HAP-1 (cell line): ENCODE measurements around the gene MVB12A.

Experiments
- DNase-seq, 2 experiments: peaks; one replicate each; pipeline ENCODE4 v3.0.0-alpha.2; 2016 to 2020; ENCODE audit warnings: low spot score in 2 of 2
- H3K27me3 ChIP-seq: fragments of 250-450 bp; sonication (Bioruptor Pico); 2 replicates; pipeline ENCODE4 v1.5.1; 2020; ENCODE audit warnings: low read depth, mild to moderate bottlenecking, moderate library complexity
- H3K36me3 ChIP-seq: fragments of 250-450 bp; sonication (Bioruptor Pico); replicated peaks from 2 replicates; pipeline ENCODE4 v1.5.1; 2020; ENCODE audit warnings: mild to moderate bottlenecking
- H3K4me1 ChIP-seq: fragments of 250-450 bp; sonication (Bioruptor Pico); 2 replicates; pipeline ENCODE4 v1.5.1; 2020; ENCODE audit warnings: mild to moderate bottlenecking
- H3K4me3 ChIP-seq: fragments of 250-450 bp; sonication (Bioruptor Pico); 2 replicates; pipeline ENCODE4 v1.5.1; 2020; ENCODE audit warnings: mild to moderate bottlenecking, moderate library complexity
- H3K9me3 ChIP-seq: fragments of 250-450 bp; sonication (Bioruptor Pico); 2 replicates; pipeline ENCODE4 v1.5.1; 2020; ENCODE audit warnings: mild to moderate bottlenecking, moderate library complexity
- in situ Hi-C: fragments of 300-500 bp; cut with MboI; formaldehyde crosslinking; loops from 3 replicates; pipeline ENCODE4 v1.14.3; 2020; ENCODE audit warnings: low sequenced_read_pairs, inconsistent platforms, mixed read lengths

The MVB12A gene

GRCh38 chr19:17419621-17420474 lies at the start of gene MVB12A:
MVB12A (plus strand) TSS chr19:17420047; CDS start chr19:17420136, 89 bp downstream.
- in situ Hi-C loops, result no loop called here
- Histone ChIP-seq H3K27me3 (no peaks in the 10 kb centered on the region), H3K4me3 (peak within 1 kb of the TSS; percentile 63), H3K4me1 (peaks cover 13% of the 10 kb centered on the region), H3K9me3 (no peaks in the 10 kb centered on the region; the same call in 1 of the 2 replicates), H3K36me3 (peaks cover 3% of the 10 kb centered on the region; the same call in 1 of the 2 replicates)
- peak; percentile 98 for DNase-seq

- H3K4me3 ChIP-seq, result no peak within 1 kb of the TSS
- H3K36me3 ChIP-seq, result no peaks in the 10 kb centered on the region
- no peaks in the 10 kb centered on the region; the same call in 1 of the 2 replicates for H3K9me3 ChIP-seq
- in situ Hi-C loops, result no loop called here
- DNase-seq, result no peak
- no peaks in the 10 kb centered on the region for H3K4me1 ChIP-seq
- no peaks in the 10 kb centered on the region for H3K27me3 ChIP-seq
These were observed 42.8 kb upstream of the MVB12A start, which contains the start of gene PLVAP for GRCh38 chr19:17376935-17377600. PLVAP (minus strand) TSS chr19:17377342; CDS start chr19:17377288, 54 bp downstream.

GRCh38 chr19:17378271-17378670 lies 41.6 kb upstream of the MVB12A start:
- Histone ChIP-seq H3K9me3 (no peaks in the 10 kb centered on the region; the same call in 1 of the 2 replicates), H3K4me3 (no peak overlapping the region), H3K27me3 (no peaks in the 10 kb centered on the region), H3K4me1 (peaks cover 6% of the 10 kb centered on the region), H3K36me3 (no peaks in the 10 kb centered on the region)
- in situ Hi-C loops, result no loop called here
- no peak for DNase-seq

- in situ Hi-C loops, result no loop called here
- no peaks in the 10 kb centered on the region for H3K27me3 ChIP-seq
- no peaks in the 10 kb centered on the region; the same call in 1 of the 2 replicates for H3K9me3 ChIP-seq
- no peak overlapping the region for H3K4me3 ChIP-seq
- H3K36me3 ChIP-seq, result no peaks in the 10 kb centered on the region
- peak in 1 of 2 experiments; percentile 21 for DNase-seq
- H3K4me1 ChIP-seq, result peaks cover 6% of the 10 kb centered on the region
These were observed 40.6 kb upstream of the MVB12A start for GRCh38 chr19:17379221-17379631.

- Histone ChIP-seq H3K36me3 (no peaks in the 10 kb centered on the region), H3K4me1 (peaks cover 6% of the 10 kb centered on the region), H3K4me3 (no peak overlapping the region), H3K9me3 (no peaks in the 10 kb centered on the region; the same call in 1 of the 2 replicates), H3K27me3 (no peaks in the 10 kb centered on the region)
- in situ Hi-C loops, result no loop called here
- DNase-seq, result no peak
These were observed 39.3 kb upstream of the MVB12A start for GRCh38 chr19:17380426-17381138.

- no peaks in the 10 kb centered on the region for H3K27me3 ChIP-seq
- peak; percentile 45 to 82 for DNase-seq
- in situ Hi-C loops, result no loop called here
- no peaks in the 10 kb centered on the region for H3K36me3 ChIP-seq
- H3K4me1 ChIP-seq, result peaks cover 6% of the 10 kb centered on the region
- H3K9me3 ChIP-seq, result peaks cover 14% of the 10 kb centered on the region
- no peak overlapping the region for H3K4me3 ChIP-seq
These were observed 33.8 kb upstream of the MVB12A start for GRCh38 chr19:17385878-17386611.

- Histone ChIP-seq H3K4me3 (no peak overlapping the region), H3K36me3 (peaks cover under 1% of the 10 kb centered on the region; the same call in 1 of the 2 replicates), H3K27me3 (no peaks in the 10 kb centered on the region), H3K4me1 (peaks cover 6% of the 10 kb centered on the region), H3K9me3 (peaks cover 14% of the 10 kb centered on the region)
- in situ Hi-C loops, result no loop called here
- no peak for DNase-seq
These were observed 30.6 kb upstream of the MVB12A start for GRCh38 chr19:17389288-17389687.

- peaks cover 14% of the 10 kb centered on the region for H3K9me3 ChIP-seq
- peak overlapping the region; percentile 30 for H3K4me3 ChIP-seq
- DNase-seq, result no peak
- in situ Hi-C loops, result no loop called here
- peaks cover 6% of the 10 kb centered on the region for H3K36me3 ChIP-seq
- H3K4me1 ChIP-seq, result peaks cover 6% of the 10 kb centered on the region
- no peaks in the 10 kb centered on the region for H3K27me3 ChIP-seq
These were observed 29.7 kb upstream of the MVB12A start for GRCh38 chr19:17389957-17390664.

- H3K4me3 ChIP-seq, result peak overlapping the region; percentile 30
- peaks cover 6% of the 10 kb centered on the region for H3K36me3 ChIP-seq
- H3K9me3 ChIP-seq, result peaks cover 14% of the 10 kb centered on the region
- peak; percentile 92 to 98 for DNase-seq
- in situ Hi-C loops, result no loop called here
- peaks cover 6% of the 10 kb centered on the region for H3K4me1 ChIP-seq
- H3K27me3 ChIP-seq, result no peaks in the 10 kb centered on the region
These were observed 29.0 kb upstream of the MVB12A start for GRCh38 chr19:17390665-17391370.

GRCh38 chr19:17391371-17392151 lies 28.3 kb upstream of the MVB12A start:
- Histone ChIP-seq H3K4me1 (peaks cover 6% of the 10 kb centered on the region), H3K4me3 (peak overlapping the region; percentile 20), H3K27me3 (no peaks in the 10 kb centered on the region), H3K36me3 (peaks cover 9% of the 10 kb centered on the region), H3K9me3 (peaks cover 14% of the 10 kb centered on the region)
- in situ Hi-C loops, result no loop called here
- DNase-seq, result no peak

- Histone ChIP-seq H3K36me3 (peaks cover 20% of the 10 kb centered on the region), H3K4me1 (peaks cover 6% of the 10 kb centered on the region), H3K4me3 (no peak overlapping the region), H3K27me3 (no peaks in the 10 kb centered on the region), H3K9me3 (peaks cover 14% of the 10 kb centered on the region)
- in situ Hi-C loops, result no loop called here
- DNase-seq, result no peak
These were observed 26.8 kb upstream of the MVB12A start for GRCh38 chr19:17393002-17393401.
